Measurements from ENCODE around the gene L3HYPDH.
"Not testable (repeated sequence)": the region's sequence is repeated elsewhere in the genome, so short reads cannot be mapped to it uniquely, and the experiment has no call there.

L3HYPDH gene

GRCh38 chr14:59475709-59476108 is 8.5 kb downstream of the L3HYPDH start:
- no peak for DNase-seq

DNA sequence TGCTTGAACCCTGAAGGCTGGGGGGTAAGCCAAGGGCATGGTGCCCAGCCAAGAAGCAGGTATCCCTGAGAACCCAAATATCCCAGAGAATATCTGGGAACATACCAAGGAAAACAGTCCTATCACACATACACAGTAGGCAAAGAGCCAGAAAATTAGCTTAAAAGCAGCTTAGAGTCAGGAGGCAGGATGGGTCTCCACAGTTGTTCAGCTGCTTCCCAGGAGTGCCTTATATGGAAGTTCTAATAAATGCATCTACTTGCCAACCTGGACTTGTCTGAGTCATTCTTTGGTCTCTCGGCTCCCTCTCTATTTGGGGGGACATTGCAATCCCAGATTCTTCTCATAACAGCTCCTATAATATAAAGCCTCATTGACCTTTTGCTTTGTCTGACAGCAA is 10.0 kb downstream of the L3HYPDH start:
- no peak for DNase-seq

GRCh38 chr14:59465316-59466135 is 18.7 kb downstream of the L3HYPDH start, which contains the start of gene GPR135:
Gene GPR135 (minus strand): TSS chr14:59465380. CDS start chr14:59465226, 154 bp downstream.
- DNase-seq: peak; percentile 61

- peak; percentile 65 for DNase-seq
Observed at GRCh38 chr14:59464486-59465315, 19.5 kb downstream of the L3HYPDH start.

- peak; percentile 28 for DNase-seq
Observed at GRCh38 chr14:59463787-59464485, 20.3 kb downstream of the L3HYPDH start.

DNA sequence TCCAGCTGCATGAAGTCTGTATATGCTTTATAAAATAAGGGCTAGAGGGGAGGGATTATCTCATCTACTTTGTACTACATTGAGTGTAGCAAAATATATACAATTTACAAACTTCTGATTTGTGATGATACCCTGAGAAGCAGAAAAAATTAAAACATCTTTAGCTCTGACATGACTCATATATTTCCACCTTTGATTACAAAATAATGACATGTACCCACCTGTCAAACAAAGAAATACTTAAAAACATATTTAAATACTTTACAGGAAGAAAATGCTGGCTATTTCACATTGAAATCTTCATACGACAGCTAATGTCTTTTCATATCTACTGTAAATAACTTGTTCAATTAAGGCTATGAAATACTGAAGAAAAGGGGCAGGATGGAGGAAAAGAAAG is 22.3 kb downstream of the L3HYPDH start:
- DNase-seq: no peak

GRCh38 chr14:59460378-59460777 is 23.8 kb downstream of the L3HYPDH start:
- DNase-seq: no peak

DNA sequence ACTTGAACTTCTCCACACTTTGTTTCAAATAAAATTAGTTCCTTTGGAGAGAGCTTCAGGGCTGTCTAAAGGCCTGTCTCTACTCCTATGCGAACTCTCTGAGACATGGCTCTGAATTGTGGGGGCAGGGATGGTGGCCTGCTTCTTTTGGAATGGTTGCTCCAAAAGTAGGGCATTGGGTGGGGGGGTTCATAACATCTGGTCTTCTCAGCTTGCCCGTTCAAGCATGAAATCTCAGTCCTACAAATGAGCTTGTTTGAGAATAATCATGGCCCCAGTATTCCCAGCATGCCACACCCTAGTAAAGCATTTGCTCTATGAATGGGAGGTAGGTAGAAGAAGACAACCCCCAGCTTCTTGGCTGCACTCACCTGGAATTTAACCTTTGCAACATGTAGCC is 25.7 kb downstream of the L3HYPDH start:
- DNase-seq: no peak

- DNase-seq: no peak
Observed at GRCh38 chr14:59455411-59455810, 28.8 kb downstream of the L3HYPDH start.

- no peak for DNase-seq
Observed at GRCh38 chr14:59454139-59454538, 30.1 kb downstream of the L3HYPDH start.

DNA sequence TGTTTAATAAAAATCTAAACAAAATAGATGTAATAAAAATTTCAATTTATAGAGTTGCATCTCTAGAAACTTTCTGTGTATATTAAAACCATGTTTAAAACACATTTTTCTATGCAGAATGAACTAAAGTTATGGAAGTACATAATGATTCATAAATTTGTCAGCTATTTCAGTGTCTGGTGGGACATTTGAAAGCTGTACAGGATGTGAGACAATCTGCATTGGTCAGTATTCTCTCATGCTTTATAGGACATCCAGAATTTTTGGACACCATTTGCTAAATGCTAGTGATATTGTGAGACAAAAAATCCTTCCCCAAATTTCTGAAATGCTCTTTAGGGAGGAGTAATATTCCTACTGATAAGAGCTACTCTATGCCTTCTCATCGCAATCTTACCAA is 32.4 kb downstream of the L3HYPDH start:
- no peak for DNase-seq

- no peak for DNase-seq
Observed at GRCh38 chr14:59450716-59451115, 33.5 kb downstream of the L3HYPDH start.

- DNase-seq: not testable (repeated sequence)
Observed at GRCh38 chr14:59448673-59449072, 35.5 kb downstream of the L3HYPDH start.

DNA sequence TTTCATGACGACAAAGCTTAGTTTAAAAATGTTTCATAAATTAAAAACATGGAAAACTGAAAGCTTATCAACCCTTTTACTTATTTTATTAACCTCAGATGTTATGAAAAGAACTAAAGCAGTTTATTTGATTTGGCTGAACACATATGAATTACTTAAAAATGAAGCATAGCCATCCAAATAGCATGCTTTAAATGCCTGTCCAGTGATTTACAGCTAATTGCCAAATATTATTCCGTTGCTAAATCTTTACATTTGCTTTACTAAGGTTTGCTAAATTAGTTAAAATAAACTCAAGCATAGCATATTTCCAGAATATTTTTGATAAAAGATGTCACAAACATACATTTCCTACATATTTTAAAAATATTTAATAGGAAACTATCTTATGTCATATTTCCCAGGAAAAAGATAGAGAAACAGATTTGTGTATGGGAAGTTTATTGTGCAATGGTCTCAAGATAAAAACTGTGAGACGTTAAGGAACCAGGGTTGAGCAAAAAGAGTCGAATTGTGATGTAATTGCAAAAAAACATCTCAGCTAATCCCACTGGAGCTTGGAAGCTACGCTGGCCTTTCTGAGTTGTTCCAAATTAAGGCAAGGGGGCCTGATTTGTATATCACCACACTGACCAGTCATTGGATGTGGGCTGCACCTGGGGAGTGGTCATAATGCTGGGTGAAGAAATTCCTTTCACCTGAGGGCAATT is 44.8 kb downstream of the L3HYPDH start:
- no peak for DNase-seq

DNA sequence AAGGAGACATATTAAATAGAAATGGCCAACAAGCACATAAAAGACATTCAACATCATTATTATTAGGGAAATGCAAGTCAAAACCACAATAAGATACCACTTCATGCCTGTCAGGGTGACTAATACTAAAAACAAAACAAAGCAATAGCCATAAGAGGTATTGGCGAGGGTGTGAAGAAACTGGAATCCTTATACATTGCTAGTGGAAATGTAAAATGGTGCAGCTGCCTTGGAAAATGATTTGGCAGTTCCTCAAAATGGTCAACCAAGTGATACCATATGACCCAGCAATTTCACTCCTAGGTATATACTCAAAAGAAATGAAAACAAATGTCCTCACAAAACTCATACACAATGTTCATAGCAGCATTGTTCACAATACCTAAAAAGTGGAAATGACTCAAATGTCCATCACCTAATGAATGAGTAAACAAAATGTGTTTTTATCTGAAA is 46.0 kb downstream of the L3HYPDH start:
- no peak for DNase-seq

- no peak for DNase-seq
Observed at GRCh38 chr14:59435987-59436386, 48.2 kb downstream of the L3HYPDH start.

GRCh38 chr14:59435101-59435500 is 49.1 kb downstream of the L3HYPDH start:
- DNase-seq: no peak

DNA sequence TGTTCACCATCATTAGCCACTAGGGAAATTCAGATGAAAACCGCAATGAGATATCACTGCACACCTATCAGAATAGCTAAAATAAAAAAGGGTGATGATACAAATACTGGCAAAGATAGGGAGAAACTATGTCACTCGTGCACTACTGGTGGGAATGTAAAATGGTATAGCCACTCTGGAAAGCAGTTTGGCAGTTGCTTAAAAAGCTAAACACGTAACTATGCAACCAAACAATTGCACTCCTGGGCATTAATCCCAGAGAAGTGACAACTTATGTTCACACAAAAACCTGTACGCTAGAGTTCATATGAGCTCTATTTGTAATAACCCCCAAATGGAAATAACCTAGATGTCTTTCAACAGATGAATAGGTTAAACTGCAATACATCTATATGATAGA is 54.4 kb downstream of the L3HYPDH start:
- DNase-seq: no peak

GRCh38 chr14:59428581-59429012 is 55.6 kb downstream of the L3HYPDH start:
- no peak for DNase-seq

- no peak for DNase-seq
Observed at GRCh38 chr14:59427653-59428580, 56.3 kb downstream of the L3HYPDH start.

- no peak for DNase-seq
Observed at GRCh38 chr14:59425322-59425935, 58.8 kb downstream of the L3HYPDH start.

All from CD4-positive, alpha-beta T cell treated with Interleukin-6 for 4 hours (primary cell).